ENCODE data around the gene STPG1.

The STPG1 gene

DNA sequence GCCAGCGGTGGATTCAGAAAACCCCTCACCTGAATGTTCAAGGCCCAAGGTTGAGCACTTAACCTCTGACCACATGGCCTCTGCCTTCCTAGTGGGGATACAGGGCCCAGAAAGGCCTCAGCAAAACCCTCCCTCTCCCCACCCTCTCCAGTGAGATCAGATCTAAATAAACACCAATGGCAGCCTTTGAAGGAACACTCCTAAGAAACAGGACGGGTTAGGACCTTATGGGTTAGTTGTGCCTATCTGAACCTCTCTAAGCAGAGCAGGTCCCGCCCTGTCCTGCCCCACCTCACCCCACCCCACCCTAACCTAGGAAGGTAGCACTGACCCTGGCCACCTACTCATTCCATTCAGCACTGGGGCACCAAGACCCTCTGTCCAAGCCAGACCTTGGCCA, 102.3 kb downstream of the STPG1 start:
- no peak for FAIRE-seq

GRCh38 chr1:24309762-24310485, 103.7 kb downstream of the STPG1 start:
- no peak for FAIRE-seq

- FAIRE-seq: no peak
Observed at GRCh38 chr1:24308365-24309015, 105.1 kb downstream of the STPG1 start.
